Measurements from ENCODE around the gene SLC25A30. TPM values are rescaled to one million over a fixed set of nuclear protein-coding genes. Genes with fewer than 3 reads are reported as not detected.

SLC25A30 gene
- total RNA-seq, 1 donor from 2014 or later: 11.5 TPM

DNA sequence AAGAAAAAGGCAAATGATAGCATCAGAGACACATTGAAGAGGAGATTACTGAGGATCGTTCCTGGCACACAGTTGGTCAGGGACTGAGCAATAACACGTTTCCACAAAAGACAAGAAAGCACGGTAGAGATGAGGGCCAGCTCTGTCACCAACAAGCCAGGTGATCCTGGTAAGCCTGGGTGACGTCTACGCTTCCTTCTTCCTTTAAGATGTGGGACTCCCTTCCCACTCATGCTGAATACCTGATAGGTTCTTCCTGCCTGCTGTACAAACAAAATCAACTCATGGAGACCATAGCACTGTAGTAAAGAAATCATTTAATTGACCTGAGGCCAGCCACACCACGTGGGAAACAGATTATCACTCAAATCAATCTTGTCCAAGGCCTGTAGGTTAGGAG lies 26.9 kb upstream of the SLC25A30 start:
- peak in 1 of 2 donors; percentile 60 for DNase-seq (ENCODE audit: extremely low spot score in 2 of 2)
- TF ChIP-seq, protein P1, sequence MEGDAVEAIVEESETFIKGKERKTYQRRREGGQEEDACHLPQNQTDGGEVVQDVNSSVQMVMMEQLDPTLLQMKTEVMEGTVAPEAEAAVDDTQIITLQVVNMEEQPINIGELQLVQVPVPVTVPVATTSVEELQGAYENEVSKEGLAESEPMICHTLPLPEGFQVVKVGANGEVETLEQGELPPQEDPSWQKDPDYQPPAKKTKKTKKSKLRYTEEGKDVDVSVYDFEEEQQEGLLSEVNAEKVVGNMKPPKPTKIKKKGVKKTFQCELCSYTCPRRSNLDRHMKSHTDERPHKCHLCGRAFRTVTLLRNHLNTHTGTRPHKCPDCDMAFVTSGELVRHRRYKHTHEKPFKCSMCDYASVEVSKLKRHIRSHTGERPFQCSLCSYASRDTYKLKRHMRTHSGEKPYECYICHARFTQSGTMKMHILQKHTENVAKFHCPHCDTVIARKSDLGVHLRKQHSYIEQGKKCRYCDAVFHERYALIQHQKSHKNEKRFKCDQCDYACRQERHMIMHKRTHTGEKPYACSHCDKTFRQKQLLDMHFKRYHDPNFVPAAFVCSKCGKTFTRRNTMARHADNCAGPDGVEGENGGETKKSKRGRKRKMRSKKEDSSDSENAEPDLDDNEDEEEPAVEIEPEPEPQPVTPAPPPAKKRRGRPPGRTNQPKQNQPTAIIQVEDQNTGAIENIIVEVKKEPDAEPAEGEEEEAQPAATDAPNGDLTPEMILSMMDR (IDR thresholded peaks at IDR 0.05): no peak
- no peak for TF ChIP-seq POLR2A (IDR thresholded peaks at IDR 0.05)
- TF ChIP-seq POLR2AphosphoS5 (IDR thresholded peaks at IDR 0.05; ENCODE audit: insufficient read depth in 1 of 2, low read depth in 1 of 2): no peak
- Histone ChIP-seq H3K4me1 (no peaks in the 10 kb centered on the region), H3K36me3 (no peaks in the 10 kb centered on the region), H3K9me3 (no peaks in the 10 kb centered on the region), H3K4me3 (no peak overlapping the region), H3K27ac (no peak overlapping the region), H3K27me3 (no peaks in the 10 kb centered on the region)
- intact Hi-C loops (cut with DNase I): no loop called here

DNA sequence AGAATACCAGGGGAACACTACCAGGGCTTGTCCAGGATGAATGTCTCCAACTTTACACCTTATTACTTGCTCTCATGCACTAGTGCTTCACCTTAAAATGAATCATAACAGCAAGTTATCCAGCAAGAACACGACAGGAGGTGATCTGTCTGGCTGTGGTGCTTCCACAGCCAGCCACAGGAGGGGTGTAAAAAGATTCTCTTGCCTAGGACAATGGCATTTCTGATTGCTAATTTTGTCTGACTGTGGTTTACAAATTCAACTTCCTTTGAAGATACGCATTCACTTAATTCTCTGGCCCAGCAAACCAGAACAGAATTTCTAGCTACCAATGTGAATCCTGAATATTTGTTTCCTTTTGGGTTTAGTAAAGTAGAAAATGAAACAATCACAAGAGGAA lies 23.5 kb upstream of the SLC25A30 start:
- no peaks in the 10 kb centered on the region for H3K9me3 ChIP-seq
- TF ChIP-seq POLR2AphosphoS5 (IDR thresholded peaks at IDR 0.05; ENCODE audit: insufficient read depth in 1 of 2, low read depth in 1 of 2): no peak
- no peak for TF ChIP-seq POLR2A (IDR thresholded peaks at IDR 0.05)
- TF ChIP-seq, protein P1 (IDR thresholded peaks at IDR 0.05): no peak
- no peaks in the 10 kb centered on the region for H3K27me3 ChIP-seq
- intact Hi-C loops (cut with DNase I): no loop called here
- H3K4me1 ChIP-seq: no peaks in the 10 kb centered on the region
- no peak for DNase-seq (ENCODE audit: extremely low spot score in 2 of 2)
- no peak overlapping the region for H3K27ac ChIP-seq
- H3K4me3 ChIP-seq: no peak overlapping the region
- H3K36me3 ChIP-seq: no peaks in the 10 kb centered on the region

DNA sequence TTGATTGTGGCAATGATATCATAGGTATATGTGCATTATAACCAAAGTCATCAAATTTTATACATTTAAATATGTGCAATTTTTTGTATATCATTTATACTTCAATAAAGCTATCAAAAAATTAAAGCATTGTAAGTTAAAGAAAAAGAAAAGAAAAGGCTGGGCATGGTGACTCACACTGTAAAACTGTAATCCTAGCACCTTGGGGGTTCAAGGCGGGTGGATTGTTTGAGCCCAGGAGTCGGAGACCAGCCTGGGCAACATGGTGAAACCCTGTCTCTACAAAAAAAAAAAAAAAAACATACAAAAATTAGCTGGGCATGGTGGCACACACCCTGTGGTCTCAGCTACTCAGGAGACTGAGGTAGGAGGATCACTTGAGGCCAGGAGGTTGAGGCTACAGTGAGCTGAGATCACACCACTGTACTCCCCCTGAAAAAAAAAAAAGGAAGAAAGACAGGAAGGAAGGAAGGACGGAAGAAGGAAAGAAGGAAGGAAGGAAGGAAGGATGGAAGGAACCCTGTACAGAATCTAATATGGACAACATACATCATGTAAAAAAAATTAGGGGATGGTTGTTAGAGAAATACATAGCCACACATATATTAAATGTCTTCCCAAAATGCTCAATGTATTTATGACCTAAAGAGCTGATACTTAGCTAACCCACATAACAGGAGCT lies 21.7 kb upstream of the SLC25A30 start:
- no peaks in the 10 kb centered on the region for H3K27me3 ChIP-seq
- H3K9me3 ChIP-seq: no peaks in the 10 kb centered on the region
- intact Hi-C loops (cut with DNase I): no loop called here
- no peaks in the 10 kb centered on the region for H3K4me1 ChIP-seq
- no peak for TF ChIP-seq POLR2A (IDR thresholded peaks at IDR 0.05)
- no peak for TF ChIP-seq POLR2AphosphoS5 (IDR thresholded peaks at IDR 0.05; ENCODE audit: insufficient read depth in 1 of 2, low read depth in 1 of 2)
- TF ChIP-seq, protein P1 (IDR thresholded peaks at IDR 0.05): no peak
- no peaks in the 10 kb centered on the region for H3K36me3 ChIP-seq
- no peak overlapping the region for H3K27ac ChIP-seq
- DNase-seq (ENCODE audit: extremely low spot score in 2 of 2): no peak
- H3K4me3 ChIP-seq: no peak overlapping the region

DNA sequence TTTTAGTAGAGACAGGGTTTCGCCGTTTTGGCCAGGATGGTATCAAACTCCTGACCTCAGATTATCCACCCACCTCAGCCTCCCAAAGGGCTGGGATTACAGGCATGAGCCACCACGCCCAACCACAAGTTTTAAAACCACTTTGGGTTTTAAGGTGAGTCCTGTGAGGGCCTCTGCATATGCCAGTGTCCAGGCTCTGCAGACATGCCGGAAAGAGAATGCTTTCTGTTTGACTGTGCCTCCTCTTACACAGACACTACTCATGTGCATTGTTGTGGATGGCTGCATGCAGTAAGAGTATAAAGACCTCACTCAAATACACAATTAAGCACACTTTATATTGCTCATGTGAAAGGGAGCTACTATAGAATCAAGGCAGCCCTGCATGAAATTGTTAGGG lies 20.8 kb upstream of the SLC25A30 start:
- DNase-seq (ENCODE audit: extremely low spot score in 2 of 2): no peak
- intact Hi-C loops (cut with DNase I): no loop called here
- H3K4me1 ChIP-seq: no peaks in the 10 kb centered on the region
- H3K27ac ChIP-seq: no peak overlapping the region
- H3K27me3 ChIP-seq: no peaks in the 10 kb centered on the region
- H3K36me3 ChIP-seq: no peaks in the 10 kb centered on the region
- H3K4me3 ChIP-seq: no peak overlapping the region
- TF ChIP-seq, protein P1 (IDR thresholded peaks at IDR 0.05): no peak
- TF ChIP-seq POLR2AphosphoS5 (IDR thresholded peaks at IDR 0.05; ENCODE audit: insufficient read depth in 1 of 2, low read depth in 1 of 2): no peak
- no peak for TF ChIP-seq POLR2A (IDR thresholded peaks at IDR 0.05)
- no peaks in the 10 kb centered on the region for H3K9me3 ChIP-seq

DNA sequence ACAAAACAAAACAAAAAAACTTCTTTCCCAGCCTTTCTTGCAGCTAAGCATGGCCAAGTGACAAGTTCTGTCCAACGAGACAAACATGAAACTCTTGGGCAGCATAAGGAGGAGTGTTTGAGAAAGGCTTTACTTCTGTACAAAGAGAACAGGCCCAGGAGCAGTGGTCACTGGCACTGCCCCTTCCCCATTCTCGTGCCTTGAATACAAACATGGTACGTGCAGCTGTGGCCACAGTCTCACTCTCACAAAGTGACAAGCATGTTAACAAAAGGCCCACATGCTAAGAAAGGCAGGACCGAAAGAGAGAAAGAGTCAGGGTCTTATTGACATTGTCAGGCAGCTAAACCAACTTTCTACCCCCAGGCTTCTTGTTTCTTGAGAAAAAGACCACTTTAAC lies 19.8 kb upstream of the SLC25A30 start:
- TF ChIP-seq POLR2A (IDR thresholded peaks at IDR 0.05) (no peak), POLR2AphosphoS5 (IDR thresholded peaks at IDR 0.05; ENCODE audit: insufficient read depth in 1 of 2, low read depth in 1 of 2) (no peak)
- TF ChIP-seq, protein P1 (IDR thresholded peaks at IDR 0.05): no peak
- intact Hi-C loops (cut with DNase I): no loop called here
- H3K9me3 ChIP-seq: no peaks in the 10 kb centered on the region
- H3K27me3 ChIP-seq: no peaks in the 10 kb centered on the region
- no peak overlapping the region for H3K4me3 ChIP-seq
- H3K27ac ChIP-seq: no peak overlapping the region
- no peak for DNase-seq (ENCODE audit: extremely low spot score in 2 of 2)
- H3K4me1 ChIP-seq: no peaks in the 10 kb centered on the region
- H3K36me3 ChIP-seq: no peaks in the 10 kb centered on the region

Data from vagina (tissue), 2 donors.